ENCODE results near the gene MFSD6.

MFSD6 gene

DNA sequence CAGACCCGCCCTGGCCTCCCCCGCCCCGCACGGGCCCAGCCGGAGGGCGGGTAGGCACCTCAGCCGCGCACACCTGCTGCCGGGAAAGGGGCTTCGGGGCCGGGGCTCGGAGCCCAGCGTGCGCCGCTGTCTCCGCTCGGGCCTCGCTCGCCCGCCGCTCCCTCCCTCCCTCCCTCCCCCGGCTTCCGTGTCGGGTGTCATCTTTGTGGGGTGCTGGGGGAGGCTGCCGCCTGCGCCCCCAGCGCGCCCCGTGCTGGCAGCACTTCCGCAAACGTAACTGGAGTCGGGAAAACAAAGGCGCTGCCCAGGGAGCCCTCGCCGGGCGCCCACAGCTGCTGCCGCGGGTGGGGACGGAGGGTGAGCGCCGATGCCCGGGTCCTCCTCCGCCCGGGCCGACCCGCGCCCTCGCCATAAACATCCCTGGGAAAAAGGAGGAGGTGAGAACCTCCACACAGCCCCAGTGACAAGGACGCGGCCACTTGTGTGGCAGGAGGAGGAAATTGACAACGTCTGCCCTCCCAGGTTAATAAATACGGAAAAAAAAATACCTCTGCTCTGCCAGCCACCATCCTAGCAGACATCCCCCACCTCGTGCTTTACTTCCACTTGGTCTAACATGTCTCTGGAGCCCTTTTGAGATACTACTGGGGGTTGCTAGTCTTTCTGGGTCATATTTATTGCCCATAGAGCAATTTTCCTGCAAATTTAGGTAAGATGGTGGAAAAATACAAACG, 550 bp downstream of the MFSD6 start:
- in situ Hi-C loops (cut with MboI; ENCODE audit: low pct_unique_long_range_greater_than_20kb, low sequenced_read_pairs, unreplicated experiment): no loop called here
- TF ChIP-seq, protein P1, sequence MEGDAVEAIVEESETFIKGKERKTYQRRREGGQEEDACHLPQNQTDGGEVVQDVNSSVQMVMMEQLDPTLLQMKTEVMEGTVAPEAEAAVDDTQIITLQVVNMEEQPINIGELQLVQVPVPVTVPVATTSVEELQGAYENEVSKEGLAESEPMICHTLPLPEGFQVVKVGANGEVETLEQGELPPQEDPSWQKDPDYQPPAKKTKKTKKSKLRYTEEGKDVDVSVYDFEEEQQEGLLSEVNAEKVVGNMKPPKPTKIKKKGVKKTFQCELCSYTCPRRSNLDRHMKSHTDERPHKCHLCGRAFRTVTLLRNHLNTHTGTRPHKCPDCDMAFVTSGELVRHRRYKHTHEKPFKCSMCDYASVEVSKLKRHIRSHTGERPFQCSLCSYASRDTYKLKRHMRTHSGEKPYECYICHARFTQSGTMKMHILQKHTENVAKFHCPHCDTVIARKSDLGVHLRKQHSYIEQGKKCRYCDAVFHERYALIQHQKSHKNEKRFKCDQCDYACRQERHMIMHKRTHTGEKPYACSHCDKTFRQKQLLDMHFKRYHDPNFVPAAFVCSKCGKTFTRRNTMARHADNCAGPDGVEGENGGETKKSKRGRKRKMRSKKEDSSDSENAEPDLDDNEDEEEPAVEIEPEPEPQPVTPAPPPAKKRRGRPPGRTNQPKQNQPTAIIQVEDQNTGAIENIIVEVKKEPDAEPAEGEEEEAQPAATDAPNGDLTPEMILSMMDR (IDR thresholded peaks at IDR 0.05; ENCODE audit: extremely low read depth, insufficient read depth, missing control alignments): no peak
- peak; percentile 82 for DNase-seq (ENCODE audit: low spot score)

GRCh38 chr2:190409616-190410015, 1.5 kb downstream of the MFSD6 start:
- TF ChIP-seq, protein P1 (IDR thresholded peaks at IDR 0.05; ENCODE audit: extremely low read depth, insufficient read depth, missing control alignments): no peak
- in situ Hi-C loops (cut with MboI; ENCODE audit: low pct_unique_long_range_greater_than_20kb, low sequenced_read_pairs, unreplicated experiment): no loop called here
- DNase-seq (ENCODE audit: low spot score): no peak

DNA sequence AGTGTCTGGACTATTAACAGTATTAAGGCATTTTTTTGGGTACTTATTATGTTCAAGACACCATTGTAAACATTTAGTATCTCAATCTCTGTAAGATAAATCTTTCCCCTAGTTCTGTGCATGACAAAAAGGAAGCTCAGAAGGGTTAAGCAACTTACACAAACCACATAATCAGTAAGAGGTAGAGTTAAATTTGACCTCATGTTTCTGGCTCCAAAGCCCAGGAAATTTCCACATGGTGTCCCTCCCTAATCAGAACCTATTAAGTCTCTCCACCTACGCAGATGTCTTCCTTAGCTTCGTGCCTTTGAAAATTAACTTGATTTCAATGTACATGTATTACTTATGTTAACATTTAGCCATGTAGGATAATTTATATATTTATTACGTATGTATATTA, 2.0 kb downstream of the MFSD6 start:
- DNase-seq (ENCODE audit: low spot score): no peak
- TF ChIP-seq, protein P1 (IDR thresholded peaks at IDR 0.05; ENCODE audit: extremely low read depth, insufficient read depth, missing control alignments): no peak
- in situ Hi-C loops (cut with MboI; ENCODE audit: low pct_unique_long_range_greater_than_20kb, low sequenced_read_pairs, unreplicated experiment): no loop called here

GRCh38 chr2:190412966-190413365, 4.8 kb downstream of the MFSD6 start:
- in situ Hi-C loops (cut with MboI; ENCODE audit: low pct_unique_long_range_greater_than_20kb, low sequenced_read_pairs, unreplicated experiment): no loop called here
- no peak for DNase-seq (ENCODE audit: low spot score)
- TF ChIP-seq, protein P1 (IDR thresholded peaks at IDR 0.05; ENCODE audit: extremely low read depth, insufficient read depth, missing control alignments): no peak

DNA sequence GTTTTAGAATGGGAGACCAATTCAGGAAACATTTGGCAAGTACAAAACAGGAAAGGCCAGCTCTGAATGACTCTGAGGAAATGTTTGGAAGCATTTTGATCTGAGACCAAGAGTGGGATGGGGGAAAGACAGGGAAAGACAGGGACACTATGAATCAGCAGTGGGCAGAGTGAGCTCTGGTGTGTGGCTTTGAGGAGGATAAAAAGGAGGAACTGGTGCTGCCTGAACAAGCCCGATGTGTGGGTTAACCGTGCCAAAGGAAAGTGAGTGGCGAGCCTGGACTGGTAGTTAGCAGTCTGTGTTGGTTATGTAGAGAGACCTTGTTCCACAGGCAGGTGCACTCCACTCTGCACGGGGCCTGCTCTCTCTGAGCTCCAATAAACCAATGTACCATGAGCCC, 5.3 kb downstream of the MFSD6 start:
- TF ChIP-seq, protein P1 (IDR thresholded peaks at IDR 0.05; ENCODE audit: extremely low read depth, insufficient read depth, missing control alignments): no peak
- no peak for DNase-seq (ENCODE audit: low spot score)
- in situ Hi-C loops (cut with MboI; ENCODE audit: low pct_unique_long_range_greater_than_20kb, low sequenced_read_pairs, unreplicated experiment): no loop called here

- in situ Hi-C loops (cut with MboI; ENCODE audit: low pct_unique_long_range_greater_than_20kb, low sequenced_read_pairs, unreplicated experiment): no loop called here
- TF ChIP-seq, protein P1 (IDR thresholded peaks at IDR 0.05; ENCODE audit: extremely low read depth, insufficient read depth, missing control alignments): no peak
- no peak for DNase-seq (ENCODE audit: low spot score)
These were observed 7.1 kb downstream of the MFSD6 start for GRCh38 chr2:190415251-190415650.
